Stimulated activated CD4-positive, alpha-beta T cell treated with anti-CD3 and anti-CD28 coated beads, Interleukin-15, amount 100 ng/mL, for 48 hours (primary cell): ENCODE data around the gene SYTL3.

Source experiments
- DNase-seq, 2 donors: peaks; one replicate each; pipeline ENCODE4 v3.0.0-alpha.2; 2020; ENCODE audit warnings: low read depth in 2 of 2

SYTL3 gene

DNA sequence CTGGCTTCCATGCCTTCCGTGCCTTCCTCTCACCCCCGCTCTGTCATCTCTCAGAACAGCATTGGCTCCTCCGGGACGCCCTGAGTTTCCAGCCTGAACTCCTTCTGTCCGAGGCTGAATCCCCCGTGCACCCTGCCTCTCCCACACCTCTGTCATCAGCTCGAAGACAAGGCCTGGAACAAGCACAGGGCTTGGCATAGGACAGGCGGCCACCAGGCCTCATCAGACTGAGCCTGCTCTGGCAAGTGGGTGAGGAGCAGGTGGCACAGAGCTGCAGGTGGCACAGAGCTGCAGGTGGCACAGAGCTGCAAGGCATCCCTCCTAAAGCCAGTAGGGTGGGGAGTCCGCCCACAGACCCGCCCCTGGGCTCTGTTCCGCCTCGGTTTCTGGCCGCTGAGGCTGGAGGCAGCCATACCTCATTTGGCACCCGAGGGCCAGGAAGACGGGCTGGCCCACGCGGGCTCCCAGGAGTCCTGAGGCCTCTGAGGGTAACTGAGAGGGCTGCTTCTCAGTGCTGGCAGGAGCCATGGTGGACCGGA, 109.2 kb downstream of the SYTL3 start:
- no peak for DNase-seq

DNA sequence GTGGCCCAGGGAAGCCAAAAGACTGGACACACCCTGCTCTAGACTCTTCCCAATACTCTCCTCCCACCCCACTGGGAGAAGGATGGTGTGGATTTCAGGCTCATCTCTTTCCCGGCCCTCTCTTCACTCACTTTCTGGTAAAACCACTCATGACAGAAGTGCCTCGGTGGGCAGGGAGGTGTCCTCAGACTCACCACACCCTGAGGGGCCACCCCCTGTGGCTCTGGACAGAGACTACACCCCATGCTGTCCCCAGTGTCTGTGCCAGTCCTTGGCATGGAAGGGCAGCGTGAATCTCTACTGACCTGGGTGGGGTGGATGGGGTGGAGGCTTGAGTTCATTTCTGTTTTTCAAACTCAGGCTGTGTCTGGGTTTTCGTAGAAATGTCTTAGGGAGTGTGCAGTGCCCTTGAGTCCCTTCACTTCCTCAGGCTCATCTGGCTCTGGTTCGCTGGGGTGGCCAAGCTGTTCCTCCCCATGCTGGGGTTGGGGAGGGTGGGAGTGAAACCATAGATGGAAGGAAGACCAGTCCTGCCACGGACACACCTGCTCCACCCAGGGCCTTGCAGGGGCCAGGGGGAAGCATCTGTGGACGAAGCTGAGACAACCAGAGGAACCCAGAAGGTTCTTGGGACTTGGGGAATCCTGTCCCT, 110.2 kb downstream of the SYTL3 start:
- no peak for DNase-seq

DNA sequence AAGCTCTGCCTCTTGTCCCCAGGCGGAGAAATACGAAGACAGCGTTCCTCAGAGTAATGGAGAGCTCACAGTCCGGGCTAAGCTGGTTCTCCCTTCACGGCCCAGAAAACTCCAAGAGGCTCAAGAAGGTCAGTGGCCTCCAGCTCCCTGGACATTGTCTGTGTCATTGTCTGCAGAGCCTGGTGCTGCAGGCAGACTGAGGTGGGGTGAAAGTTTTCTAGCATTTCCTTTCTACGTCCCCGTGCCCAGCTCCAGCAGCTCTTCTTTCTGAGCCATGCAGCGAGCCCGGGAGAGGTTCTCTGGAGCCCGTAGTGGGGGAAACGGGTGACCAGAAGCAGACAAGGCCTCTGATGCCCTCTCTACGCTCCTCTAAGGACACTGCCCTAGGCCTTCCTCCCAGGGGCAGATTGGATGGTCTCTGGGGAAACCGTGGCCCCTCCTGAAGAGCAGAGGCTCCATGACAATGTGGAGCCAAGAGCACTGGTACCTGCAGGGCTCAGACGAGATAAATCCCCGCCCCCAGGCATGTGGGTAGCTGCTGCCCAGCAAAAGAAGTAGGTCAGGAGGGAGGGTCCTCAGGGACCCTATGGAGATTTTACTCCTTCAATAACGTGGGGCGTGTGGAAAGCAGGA, 110.9 kb downstream of the SYTL3 start:
- DNase-seq: no peak

DNA sequence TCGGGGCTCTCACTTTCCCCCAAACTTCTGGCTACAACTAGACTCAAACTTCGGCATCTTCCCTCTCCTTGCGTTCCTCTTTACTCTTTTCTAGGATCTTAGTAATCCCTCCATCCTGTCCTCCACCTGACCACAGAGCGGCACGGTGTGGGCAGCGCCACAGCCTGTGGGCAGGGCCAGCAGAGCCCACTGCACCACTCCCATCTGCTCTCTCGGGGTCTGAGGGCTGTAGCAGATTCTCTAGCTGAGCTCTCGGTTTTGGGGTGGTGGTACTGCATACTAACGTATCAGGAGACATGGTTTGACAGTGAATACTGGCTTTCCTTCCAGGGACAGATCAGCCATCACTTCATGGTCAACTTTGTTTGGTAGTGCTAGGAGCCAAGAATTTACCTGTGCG, 111.9 kb downstream of the SYTL3 start:
- DNase-seq: no peak

DNA sequence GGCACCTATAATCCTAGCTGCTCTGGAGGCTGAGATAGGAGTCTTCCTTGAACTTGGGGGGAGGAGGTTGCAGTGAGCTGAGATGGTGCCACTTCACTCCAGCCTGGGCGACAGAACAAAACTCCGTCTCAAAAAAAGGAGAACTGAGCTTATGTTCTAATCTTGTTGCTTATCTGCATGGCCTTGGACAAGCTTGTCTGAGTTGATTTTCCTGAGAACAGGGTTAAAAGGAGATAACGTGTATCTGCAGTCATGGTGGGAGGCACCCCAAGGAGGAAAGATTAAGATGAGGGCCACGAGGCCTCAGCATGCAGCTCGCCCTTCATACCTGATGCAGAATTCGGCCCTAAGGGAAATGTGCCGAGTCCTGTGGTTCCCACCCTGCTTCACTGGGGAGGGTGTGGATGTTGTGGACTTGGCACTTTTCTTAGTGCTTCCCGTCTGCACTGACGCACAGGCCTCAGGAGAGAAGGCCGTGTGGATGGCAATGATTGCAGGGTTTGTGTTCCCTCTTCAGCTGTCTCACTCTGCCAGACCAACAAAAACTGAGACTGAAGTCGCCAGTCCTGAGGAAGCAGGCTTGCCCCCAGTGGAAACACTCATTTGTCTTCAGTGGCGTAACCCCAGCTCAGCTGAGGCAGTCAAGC, 113.1 kb downstream of the SYTL3 start:
- no peak for DNase-seq

DNA sequence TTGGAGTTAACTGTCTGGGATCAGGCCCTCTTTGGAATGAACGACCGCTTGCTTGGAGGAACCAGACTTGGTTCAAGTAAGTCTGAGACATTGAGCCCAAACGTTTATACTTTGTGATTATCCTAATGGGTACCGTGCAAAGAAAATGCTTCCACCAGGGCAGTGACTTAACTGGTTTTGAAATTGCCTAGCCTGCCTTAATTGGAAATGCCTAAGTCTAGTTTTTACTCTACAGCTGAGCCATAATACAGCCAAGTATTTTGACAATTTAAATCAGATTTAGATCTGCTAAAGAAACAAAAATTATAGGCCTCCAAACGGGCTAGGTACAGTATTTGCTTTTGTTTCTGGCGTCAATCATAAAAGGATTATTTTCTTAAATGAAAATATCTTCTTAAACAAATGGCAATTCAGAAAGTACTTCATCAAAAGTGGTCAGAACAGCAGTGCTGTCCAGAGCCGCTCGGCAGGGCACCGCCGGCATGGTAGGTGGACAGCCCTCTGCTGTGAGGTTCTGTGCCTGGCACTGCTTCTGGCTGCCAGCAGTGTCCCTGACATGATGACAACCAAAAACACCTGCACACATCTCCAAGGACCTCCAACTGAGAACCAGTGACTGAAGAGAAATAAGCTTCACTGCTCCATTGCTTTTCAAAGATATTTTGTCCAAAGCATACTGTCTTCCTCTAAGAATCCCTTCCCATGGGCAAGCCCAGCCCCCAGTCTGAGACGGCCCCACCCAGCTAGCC, 113.8 kb downstream of the SYTL3 start:
- DNase-seq: no peak

DNA sequence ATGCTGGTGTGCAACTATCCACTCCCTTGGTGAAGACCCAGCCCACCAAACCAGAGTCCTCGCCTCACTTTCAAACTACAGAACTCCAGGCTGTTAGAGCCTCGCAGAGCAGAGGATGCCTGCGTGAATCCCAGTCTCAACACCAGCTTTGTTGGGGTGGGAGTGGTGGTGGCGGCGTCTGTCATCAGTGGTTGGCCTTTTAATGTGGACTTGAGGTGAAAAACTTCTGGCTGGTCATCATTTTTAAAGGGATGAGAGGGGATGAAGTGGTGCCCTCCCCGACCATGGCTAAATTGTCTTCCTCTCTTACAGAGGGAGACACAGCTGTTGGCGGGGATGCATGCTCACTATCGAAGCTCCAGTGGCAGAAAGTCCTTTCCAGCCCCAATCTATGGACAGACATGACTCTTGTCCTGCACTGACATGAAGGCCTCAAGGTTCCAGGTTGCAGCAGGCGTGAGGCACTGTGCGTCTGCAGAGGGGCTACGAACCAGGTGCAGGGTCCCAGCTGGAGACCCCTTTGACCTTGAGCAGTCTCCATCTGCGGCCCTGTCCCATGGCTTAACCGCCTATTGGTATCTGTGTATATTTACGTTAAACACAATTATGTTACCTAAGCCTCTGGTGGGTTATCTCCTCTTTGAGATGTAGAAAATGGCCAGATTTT, 114.5 kb downstream of the SYTL3 start:
- no peak for DNase-seq

DNA sequence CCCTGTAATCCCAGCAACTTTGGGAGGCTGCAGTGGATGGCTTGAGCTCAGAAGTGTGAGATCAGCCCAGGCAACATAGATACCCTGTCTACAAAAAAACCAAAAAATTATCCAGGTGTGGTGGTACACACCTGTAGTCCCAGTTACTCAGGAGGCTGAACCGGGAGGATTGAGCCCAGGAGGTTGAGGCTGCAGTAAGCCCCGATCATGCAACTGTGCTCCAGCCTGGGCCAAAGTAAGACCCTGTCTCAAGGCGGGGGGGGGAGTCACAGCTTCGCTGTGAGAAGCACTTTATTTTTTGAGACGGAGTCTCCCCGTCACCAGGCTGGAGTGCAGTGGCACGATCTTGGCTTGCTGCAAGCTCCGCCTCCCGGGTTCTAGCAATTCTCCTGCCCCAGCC, 115.1 kb downstream of the SYTL3 start:
- DNase-seq: no peak

DNA sequence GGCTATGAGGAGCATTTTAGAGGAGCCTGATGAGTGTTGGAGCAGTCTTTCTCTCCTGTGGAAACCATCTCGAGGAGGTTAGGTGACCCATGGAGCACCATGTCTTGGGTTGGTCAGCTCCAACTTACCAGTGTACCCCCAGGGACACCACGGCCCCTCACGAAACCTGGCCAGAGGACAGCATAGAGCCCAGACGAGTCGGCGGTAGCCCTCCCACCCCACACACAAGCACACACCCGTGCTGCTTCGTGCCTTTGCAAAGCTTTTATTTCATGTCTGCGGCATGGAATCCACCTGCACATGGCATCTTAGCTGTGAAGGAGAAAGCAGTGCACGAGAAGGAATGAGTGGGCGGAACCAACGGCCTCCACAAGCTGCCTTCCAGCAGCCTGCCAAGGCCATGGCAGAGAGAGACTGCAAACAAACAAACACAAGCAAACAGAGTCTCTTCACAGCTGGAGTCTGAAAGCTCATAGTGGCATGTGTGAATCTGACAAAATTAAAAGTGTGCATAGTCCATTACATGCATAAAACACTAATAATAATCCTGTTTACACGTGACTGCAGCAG, 115.7 kb downstream of the SYTL3 start:
- no peak for DNase-seq

DNA sequence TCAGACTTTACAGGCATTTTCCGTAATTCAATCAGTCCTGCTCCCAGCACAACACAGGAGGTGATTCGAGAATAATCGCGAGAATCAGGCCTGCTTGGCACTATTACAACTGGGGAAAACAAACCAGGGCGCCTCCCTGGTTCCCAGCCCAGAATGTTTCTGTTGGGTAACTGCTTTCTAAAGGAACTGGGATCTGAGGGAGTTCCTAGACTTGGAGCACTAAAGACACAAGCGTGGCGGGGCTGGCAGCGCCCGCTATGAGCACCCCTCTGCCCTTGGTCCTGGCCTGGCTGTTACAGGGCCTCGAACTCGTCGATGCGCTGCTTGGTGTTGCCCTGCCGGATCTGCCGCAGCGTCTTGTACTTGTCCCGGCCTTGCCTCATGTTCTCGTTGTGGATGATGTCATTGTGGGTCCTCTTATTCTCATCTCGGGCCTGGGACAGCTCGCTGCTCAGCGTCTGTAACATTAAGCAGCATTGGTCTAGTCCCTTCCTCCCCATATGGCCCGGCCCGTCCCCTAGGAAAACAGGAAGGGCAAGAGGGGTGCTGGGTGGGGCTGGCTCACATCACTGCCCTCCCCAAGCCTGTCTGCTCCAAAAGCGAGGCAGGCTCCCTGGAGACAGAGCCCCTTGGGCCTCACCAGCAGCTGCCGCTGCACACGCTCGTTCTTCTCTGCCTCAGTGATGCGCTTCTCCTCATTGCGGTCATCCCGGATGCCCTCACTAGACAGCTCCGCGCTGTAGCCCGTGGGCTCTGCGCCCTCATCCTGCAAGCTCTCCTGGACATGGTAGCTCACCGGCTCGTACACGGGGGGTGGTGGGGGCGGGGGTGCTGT, 117.0 kb downstream of the SYTL3 start:
- no peak for DNase-seq

DNA sequence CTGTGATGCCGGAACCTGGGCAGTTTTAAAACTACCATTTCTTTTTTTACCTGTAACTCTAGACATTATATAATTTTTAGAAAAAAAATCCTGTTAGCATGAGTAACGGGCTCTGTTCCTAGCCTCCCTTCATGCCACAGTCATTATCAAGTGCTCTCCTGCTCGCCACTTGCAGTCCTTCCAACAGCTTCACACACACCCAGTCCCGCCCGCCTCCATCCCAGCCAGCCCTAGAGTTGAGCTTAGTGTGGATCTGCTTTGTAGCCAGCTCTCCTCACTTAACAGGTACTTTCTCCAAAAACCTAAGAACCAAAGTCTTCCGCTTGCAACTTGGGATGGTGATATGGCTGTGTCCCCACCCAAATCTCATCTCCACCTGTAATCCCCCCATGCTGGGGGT, 117.9 kb downstream of the SYTL3 start:
- no peak for DNase-seq

DNA sequence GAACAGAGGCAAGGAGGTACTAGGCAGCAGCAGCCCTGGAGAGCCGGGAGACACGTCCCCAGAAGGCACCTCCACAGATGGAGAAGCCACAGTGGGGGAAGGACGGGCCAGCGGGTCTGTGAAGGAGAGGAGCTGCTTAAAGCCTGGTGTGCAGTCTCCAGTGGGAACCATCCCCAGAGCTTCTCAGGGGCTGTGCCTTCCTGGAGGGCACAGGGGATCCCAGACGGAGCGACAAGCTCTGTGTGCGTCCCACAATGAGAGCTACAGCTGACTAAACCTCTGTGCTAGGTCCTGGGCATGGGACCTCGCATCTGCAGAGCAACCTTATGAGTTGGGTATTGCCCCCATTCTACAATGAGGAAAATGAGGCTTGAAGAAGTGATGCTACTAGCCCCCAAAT, 118.6 kb downstream of the SYTL3 start:
- no peak for DNase-seq

DNA sequence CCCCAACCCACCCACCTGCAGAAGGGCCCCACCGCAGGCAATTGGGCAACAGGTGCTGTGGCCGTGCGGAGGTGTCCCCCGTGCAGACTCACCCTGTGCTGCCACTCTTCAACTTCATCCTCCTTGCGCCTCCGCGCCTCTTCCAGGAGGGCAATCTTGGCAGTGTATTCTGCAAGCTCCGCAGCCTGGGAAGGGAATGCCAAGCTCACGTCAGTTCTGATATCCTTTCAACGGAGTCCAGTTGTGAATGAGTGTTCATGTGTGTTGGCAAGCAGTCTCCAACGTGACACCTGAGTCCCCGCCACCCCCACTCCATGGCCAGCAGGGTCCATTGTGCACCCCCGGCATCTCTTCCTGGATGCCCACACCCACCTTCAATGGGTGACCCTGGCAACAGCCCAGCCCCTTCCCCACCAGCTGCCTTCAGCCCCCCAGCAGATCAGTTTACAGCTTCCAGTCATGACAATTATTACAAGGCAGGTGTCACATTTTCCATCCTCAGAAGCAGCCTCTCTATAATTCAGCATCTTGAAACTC, 119.4 kb downstream of the SYTL3 start:
- DNase-seq: no peak

DNA sequence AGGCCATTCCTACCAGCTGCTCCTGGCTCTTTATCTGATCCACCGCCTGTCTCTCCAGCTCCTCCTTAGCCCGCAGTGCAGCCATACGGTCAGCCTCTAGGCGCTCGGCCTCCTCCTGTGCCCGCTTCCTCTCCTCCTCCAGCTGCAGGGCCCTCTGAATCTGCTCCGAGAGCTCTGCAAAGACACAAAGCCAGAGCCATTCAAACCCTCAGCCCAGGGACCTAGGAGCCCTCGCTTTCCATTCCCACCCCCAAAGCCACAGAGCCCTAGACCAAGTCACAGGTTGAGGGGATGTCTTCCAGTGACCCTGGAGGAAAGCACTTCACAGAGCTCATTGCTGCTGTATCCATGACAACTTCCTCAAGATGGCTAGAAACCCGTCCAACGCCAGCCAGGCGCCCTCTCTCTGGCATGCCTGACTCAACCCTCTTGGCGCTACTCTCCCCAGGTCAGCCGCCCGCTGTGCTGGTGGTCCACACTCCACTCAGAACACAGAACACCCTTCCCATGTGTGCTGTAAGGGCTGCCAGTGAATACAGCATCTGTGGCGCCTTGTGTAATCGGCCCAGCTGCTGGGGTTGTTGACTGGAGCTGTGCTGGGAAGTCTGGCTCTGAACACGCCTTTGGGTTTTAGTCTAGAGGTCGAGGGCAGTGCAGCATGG, 120.0 kb downstream of the SYTL3 start:
- no peak for DNase-seq

DNA sequence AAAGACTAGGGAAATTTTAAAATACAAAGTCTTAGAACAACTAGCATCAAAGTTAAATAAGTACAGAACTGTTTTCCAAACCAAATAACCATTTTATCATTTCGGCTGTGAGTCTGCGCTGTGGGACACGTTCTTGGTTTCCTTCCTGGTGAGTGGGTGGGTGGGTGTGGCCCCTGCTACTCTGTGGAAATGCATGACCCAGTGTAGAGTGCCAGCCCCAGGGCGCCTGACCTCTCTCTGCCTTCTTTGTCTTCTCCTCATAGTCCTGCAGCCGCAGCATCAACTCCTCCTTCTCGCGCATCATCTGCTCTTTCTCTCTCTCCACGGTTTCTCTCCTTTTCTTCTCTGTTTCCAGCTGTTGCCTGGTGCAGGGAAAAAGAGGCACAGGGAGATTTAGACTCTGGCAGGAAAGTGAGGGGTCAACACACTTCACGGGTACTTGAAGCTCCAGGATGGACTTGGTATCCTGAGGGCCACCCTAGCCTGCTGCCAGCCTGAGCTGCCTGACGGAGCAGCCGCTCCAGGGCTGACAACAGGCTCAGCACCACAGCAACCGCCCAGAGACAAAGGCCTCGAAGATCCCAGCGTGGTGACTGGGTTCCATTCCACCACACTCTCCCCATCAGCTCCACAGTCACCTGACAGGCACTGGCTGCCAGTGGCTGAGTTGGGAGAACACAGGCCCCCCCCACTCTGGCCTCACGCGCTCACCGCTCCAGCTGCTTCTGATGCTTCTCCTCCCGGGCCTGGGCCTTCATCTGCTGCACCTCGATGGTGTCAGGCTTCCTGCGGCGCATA, 120.9 kb downstream of the SYTL3 start:
- peak in 1 of 2 donors; percentile 27 for DNase-seq

DNA sequence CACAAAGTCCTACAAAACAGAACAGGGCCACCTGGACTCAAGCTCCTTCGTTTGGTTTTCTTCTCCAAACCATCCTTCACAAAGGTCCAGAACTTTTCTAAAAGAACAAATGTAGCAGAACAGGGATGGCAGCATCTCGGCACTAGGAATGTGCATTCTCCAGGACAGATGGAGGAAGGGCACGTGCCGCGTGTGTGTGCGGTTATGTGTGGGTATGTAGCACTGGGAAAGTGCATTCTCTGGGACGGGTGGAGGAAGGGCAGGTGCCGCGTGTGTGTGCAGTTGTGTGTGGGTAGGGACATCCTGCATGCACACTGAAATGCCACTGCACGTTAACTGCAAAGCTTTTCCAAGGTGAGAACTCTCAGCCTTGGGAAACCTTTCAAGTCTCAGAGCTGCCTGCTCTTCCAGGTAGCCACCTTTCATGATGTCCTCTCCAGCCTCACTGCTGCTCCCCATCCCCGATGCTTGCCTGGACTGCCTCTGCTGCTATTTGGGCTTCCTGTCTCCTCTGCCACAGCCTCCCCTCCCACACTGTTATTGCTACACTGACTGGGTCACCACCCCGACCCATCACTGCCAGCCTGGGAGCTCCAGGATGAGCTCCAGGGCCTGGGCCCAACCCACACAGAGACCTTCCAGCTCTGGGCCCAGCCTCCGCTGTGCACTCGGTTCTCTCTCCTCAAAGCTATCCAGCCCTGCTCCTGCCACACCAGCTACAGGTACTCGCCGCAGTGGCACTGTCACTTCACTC, 121.7 kb downstream of the SYTL3 start:
- DNase-seq: no peak

DNA sequence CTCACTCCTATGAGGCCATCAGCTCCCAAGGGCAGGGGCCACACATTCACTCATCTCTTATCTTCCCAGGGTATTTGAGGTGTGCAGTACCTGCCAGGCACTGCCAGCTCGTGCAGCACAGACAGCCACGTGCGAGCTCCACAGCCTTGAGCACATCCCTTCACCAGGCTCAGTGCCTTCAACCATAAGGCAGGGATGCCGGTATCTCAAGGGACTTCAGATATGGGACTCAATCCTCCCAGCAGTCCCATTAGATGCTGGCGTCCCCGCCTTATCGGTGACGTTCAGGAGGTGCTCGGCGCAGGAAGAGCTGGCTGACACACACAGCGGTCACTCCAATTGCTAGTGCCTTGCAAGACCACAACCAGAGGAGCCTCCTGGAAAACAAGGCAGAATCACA, 122.3 kb downstream of the SYTL3 start:
- DNase-seq: no peak

DNA sequence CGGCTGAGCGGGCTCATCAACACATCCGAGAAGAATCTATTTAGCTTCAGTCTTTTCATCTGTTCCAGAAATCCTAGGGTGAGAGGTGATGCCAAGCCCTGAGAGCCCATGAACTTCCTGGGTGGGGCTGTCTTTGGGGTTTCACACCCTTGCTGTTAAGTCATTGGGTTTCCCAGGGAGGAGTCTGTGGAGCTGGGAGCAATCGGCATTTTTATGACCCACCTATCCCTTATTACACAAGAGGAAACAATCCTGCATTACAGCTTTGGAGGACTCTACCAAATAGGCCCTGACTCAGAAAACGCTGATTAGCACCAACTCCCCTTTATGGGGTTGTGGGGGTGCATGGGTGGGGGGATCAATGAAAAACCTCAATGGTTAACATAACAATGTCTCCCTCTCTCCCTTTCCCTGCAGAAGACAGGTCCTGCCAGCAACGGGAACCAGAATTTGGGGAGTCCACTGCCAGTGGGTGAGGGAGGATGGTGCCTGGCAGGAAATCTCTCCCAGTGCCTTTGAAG, 123.1 kb downstream of the SYTL3 start:
- no peak for DNase-seq
